GM18498 (cell line): ENCODE data around the gene AXIN1.
"Not testable (repeated sequence)": the region's sequence is repeated elsewhere in the genome, so short reads cannot be mapped to it uniquely, and the experiment has no call there.

Experiments
- ATAC-seq: cut with Tn5 transposase; IDR thresholded peaks from one replicate; pipeline ENCODE4 v1.9.1; 2021; ENCODE audit warnings: mild to moderate bottlenecking, moderate library complexity; ENCODE audit not compliant: unreplicated experiment

The AXIN1 gene, protein sequence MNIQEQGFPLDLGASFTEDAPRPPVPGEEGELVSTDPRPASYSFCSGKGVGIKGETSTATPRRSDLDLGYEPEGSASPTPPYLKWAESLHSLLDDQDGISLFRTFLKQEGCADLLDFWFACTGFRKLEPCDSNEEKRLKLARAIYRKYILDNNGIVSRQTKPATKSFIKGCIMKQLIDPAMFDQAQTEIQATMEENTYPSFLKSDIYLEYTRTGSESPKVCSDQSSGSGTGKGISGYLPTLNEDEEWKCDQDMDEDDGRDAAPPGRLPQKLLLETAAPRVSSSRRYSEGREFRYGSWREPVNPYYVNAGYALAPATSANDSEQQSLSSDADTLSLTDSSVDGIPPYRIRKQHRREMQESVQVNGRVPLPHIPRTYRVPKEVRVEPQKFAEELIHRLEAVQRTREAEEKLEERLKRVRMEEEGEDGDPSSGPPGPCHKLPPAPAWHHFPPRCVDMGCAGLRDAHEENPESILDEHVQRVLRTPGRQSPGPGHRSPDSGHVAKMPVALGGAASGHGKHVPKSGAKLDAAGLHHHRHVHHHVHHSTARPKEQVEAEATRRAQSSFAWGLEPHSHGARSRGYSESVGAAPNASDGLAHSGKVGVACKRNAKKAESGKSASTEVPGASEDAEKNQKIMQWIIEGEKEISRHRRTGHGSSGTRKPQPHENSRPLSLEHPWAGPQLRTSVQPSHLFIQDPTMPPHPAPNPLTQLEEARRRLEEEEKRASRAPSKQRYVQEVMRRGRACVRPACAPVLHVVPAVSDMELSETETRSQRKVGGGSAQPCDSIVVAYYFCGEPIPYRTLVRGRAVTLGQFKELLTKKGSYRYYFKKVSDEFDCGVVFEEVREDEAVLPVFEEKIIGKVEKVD

DNA sequence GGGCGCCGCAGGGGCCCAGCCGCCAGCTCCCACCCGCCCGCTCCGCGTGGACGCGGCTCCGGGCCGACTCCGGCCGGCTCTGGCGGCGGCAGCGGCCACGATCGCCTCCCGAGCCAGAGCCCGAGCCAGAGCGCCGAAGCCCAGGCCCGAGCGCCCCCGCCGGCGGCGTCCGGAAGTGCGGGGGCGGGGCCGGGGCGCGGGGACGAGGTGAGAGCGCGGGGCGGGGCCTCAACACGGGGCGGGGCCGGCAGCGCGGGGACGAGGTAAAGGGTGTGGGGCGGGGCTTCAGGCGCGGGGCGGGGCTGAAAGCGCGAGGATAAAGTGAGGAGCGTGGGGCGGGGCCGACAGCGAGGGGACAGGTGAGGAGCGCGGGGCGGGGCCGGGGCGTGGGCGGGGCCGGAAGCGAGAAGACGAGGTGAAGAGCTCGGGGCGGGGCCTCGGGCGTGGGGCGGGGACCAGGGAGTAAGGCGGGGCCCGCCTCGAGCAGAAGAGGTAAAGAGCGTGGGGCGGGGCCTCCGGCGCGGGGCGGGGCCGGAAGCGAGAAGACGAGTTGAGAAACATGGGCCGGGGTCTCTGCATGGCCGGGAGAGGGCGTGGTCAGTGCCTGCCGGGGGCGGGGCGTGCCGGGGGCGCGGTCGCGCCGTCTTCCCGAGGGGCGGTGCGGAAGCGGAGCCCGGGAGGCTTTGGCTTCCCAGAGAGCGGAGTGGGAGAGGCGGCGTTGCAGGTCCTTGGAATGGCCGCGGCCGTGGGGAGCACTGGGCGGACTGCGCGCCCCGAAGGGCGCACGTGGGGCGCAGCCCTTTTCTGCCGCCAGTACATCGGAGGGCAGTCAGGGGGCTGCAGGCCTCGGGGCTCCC, at the start of gene AXIN1:
AXIN1 (minus strand) TSS at position 177 of the 857 bp plus-strand sequence. CDS start 5,698 bp downstream, outside the sequence.
- peak; percentile 68 for ATAC-seq

DNA sequence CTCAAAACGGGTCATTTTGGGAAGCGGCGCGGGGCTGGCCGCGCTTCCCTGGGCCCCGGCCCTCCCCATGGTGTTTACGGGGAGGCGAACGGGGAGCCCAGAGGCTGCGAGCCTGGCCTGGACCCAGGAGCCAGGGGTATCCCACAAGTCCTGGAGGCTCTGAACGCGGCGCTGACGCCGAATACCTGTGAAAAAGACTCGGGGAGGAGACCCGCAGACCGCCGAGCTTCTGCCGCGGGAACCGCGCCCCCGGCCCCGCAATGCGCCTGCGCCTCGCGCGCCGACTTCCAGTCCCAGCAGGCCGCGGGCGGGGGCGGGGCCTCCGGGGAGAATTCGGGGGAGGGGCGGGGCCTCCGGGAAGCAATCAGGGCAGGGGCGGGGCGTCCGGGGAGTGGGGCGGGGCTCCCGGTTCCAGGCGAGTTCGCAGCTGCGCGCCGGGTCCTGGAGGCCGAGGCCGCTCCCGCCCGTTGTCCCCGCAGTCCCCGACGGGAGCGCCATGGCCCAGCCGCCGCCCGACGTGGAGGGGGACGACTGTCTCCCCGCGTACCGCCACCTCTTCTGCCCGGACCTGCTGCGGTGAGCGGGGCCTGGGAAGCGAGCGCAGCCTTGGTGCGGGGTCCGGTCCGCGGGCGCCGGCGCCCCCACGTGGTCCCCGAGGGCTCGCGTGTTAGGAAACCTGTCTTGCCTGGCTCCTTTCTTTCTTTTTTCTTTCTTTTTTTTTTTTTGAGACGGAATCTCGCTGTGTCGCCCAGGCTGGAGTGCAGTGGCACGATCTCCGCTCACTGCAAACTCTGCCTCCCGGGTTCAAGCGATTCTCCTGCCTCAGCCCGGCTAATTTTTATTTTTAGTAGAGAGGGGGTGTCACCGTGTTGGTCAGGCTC, 49.2 kb upstream of the AXIN1 start, which contains the start of gene DECR2:
DECR2 (plus strand) TSS at position 418 of the 881 bp plus-strand sequence; CDS start at position 497, 79 bp downstream.
- peak; percentile 55 for ATAC-seq

DNA sequence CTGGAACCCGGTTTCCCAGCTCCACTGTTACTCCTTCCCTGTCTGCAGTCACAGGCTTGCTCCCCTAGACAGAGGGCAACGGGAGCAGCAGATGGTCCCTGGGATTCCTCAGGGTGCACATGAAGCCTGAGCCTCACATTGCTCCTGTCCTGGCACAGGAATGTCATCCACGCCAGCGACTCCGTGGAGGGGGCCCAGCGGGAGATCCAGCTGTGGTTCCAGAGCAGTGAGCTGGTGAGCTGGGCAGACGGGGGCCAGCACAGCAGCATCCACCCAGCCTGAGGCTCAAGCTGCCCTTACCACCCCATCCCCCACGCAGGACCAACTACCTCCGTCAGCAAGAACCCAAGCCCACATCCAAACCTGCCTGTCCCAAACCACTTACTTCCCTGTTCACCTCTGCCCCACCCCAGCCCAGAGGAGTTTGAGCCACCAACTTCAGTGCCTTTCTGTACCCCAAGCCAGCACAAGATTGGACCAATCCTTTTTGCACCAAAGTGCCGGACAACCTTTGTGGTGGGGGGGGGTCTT, 47.6 kb upstream of the AXIN1 start:
- ATAC-seq: no peak

DNA sequence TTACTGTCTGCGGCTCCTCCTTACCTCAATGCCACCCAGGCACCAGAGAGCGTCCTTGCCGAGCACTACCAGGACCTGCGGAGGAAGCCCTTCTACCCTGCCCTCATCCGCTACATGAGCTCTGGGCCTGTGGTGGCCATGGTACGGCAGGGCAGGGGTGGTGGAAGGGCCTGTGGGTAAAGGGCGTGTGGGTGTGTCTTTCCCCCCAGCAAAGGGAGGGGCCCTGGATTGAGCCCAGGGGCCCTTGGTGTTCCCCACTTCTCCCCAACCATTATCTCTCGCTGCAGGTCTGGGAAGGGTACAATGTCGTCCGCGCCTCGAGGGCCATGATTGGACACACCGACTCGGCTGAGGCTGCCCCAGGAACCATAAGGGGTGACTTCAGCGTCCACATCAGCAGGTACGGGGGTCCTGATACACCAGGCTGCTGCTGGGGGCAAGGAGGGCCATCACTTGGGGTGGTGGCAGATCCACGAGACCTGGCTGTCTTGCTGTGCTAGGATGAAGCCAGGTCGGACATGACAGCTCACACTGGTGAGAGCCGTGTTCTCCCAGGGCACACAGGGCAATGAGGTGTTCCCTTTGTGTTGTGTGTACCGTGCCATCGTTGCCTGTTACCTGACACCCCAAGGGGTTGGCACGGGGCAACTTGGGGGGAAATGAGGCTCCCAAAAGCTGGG, 47.0 kb upstream of the AXIN1 start:
- no peak for ATAC-seq

DNA sequence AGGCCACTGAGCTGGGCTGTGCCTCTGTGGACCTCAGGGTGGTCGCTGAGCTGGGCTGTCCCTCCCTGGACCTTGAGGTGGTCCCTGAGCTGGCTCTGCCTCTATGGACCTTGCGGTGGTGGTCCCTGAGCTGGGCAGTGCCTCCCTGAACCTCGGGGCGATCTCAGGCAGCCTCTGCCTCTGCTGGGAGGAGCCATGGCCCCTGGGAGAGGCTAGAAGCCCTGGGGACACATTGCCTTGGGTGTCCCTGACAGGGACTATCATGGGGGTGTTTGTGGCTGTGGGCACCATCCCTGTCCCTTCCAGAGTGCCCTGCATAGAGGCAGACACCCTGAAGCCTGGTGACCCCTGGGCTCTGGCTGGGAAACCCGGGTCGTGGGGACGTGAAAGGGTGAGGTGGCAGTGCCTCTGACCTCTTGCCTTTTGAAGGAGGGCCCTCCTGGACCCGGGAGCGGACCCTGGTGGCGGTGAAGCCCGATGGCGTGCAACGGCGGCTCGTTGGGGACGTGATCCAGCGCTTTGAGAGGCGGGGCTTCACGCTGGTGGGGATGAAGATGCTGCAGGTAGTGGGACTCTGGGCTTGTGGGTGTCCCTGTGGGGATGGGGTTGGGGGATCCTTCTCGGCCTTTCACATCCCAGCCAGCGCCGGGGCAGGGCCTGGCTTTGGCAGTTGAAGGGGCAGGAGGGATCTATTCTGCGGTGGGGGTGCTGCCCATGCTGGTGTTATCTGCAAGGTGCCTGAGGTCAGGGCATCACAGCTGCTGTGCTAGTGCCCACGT, 46.2 kb upstream of the AXIN1 start:
- no peak for ATAC-seq

DNA sequence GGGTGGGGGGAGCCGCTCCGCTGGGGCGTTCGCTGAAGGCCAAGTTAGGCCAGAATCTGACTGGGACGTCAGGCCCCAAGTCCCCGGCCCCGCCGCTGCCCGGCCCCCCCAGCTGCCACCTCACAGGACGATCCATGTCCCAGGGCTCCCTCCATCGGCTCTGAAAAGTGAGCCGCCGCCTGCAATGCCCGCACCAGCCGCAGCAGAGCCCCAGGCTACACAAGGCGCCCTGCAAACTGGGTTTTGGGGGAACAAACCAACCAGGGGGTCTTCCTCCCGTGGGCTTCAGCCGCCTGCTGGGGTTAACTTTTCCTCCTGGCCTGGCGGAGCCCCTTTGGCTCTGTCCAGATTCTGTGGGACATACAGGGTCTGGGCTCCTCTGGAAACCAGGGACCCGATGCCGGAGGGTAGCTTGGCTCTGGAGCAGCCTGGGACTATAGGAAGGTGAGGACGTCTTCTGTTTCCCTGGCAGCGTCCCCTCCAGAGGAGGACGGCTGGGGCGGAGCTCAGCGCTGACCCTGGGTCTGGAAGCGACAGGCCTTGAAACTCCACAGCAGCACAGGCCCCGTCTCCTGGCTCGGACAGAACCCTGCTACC, 45.3 kb upstream of the AXIN1 start:
- no peak for ATAC-seq

DNA sequence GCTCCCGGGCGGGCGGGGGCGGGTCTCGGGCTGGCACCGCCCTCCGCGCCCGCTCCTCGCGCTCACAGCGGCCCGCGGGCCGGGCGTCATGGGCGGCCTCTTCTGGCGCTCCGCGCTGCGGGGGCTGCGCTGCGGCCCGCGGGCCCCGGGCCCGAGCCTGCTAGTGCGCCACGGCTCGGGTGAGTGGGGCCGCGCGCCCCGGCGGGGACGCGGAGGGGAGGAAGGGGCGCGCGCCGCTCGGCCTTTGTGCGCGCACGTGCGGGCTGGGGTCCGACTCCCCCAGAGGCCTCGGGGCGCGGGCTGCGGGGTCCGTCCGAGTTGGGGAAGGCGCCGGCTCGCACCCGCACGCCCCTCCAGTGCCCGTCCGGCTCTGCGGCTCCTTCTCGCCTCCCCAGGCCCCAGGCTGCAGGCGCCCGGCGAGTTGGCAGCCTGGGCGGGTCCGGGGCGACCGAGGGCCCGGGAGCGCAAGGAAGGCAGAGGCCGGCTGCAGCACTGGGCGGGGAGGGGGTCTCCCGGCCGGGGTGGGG, 44.7 kb upstream of the AXIN1 start, which contains the start of gene NME4:
NME4 (plus strand) TSS at position 65 of the 527 bp plus-strand sequence; CDS start at position 89, 24 bp downstream.
- no peak for ATAC-seq

DNA sequence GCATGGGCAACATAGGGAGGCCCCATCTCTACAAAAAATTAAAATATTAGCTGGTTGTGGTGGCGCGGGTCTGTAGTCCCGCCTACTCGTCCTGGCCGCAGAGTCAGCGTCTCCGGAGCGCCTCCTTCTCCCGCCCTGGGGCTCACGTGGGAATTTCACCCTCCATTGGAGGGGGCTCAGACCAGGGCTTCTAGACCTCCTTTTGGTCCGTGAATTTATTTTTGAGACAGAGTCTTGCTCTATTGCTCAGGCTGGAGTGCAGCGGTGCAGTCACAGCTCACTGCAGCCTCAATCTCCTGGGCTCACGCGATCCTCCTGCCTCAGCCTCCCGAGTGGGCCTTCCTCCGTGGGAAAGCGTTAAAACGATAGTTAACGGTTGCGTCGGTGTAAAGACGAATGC, 44.1 kb upstream of the AXIN1 start:
- no peak for ATAC-seq

DNA sequence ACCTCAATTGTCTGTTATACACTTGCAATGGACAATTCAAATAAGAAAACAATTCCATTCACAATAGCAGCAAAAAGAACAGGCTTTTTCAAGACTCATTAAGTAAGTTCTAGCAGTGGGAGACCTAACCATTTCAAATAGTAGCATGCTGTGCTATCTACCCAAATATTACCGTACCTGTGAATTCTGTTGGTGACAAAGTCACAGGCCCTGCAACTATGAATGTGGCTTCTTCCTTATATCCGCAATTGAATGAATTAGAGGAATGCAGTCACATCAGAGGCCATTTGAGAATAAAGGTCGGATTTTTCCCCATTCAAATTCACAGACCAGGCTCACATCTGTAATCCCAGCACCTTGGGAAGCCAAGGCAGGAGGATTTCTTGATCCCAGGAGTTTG, 43.7 kb upstream of the AXIN1 start:
- no peak for ATAC-seq

DNA sequence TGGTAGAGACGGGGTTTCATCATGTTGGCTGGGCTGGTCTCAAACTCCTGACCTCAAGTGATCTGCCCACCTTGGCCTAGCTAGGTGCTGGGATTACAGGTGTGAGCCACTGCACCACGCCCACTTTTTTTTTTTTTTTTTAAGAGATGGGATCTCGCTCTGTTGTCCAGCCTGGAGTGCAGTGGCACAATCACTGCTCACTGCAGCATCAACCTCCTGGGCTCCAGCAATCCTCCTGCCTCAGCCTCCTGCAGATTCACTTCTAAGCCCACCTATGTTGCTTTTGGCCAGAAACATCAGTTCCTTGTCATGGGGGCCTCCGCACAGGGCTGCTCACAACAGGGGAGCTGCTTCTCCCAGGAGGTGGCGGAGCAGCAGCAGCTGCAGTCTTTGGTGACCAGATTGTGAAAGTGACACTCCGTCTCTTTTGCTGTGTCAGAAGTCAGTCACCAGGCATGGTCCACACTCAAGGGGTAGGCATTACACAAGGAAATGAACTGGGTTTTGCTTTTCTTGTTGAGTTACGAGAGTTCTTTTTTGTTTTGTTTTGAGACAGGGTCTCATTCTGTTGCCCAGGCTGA, 40.0 kb upstream of the AXIN1 start:
- ATAC-seq: no peak

DNA sequence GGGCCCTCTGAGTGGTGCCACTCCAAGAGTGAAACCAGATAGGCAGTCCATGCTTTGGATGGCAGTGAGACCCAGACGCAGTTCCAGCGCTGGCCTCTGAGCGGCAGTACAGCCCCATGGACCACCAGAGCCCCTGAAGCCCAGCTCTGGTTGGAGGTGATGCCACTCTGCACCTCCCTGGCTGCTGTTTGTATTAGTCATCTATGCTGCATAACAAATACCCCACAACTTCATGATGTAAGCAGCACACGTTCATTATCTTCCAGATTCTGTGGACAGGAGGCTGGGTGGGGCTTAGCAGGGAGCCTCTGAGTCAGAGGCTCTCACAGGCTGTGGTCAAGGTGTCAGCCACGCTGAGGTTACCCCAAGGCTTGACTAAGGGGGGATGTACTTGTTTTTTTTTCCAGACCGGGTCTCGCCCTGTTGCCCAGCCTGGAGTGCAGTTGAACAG, 39.4 kb upstream of the AXIN1 start:
- ATAC-seq: peak; percentile 48

DNA sequence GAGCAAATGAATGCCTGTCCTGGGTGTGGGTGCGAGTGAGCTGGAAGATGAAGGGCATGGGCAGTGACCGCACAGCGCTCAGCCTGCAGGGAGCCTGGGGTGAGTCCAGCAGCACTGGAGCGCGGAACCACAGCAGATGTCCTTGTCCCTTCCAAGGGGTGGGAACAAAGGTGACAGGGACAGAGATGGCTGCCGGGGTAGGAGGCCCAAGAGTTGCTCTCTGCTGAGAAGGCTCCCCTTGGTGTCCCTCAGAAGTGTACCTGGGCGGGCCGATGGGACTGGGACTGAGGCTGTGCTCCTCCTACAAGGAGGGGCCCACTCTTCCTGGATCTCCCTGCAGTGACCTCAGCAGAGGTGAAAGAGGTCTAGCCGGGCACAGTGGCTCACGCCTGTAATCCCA, 36.8 kb upstream of the AXIN1 start:
- ATAC-seq: no peak

DNA sequence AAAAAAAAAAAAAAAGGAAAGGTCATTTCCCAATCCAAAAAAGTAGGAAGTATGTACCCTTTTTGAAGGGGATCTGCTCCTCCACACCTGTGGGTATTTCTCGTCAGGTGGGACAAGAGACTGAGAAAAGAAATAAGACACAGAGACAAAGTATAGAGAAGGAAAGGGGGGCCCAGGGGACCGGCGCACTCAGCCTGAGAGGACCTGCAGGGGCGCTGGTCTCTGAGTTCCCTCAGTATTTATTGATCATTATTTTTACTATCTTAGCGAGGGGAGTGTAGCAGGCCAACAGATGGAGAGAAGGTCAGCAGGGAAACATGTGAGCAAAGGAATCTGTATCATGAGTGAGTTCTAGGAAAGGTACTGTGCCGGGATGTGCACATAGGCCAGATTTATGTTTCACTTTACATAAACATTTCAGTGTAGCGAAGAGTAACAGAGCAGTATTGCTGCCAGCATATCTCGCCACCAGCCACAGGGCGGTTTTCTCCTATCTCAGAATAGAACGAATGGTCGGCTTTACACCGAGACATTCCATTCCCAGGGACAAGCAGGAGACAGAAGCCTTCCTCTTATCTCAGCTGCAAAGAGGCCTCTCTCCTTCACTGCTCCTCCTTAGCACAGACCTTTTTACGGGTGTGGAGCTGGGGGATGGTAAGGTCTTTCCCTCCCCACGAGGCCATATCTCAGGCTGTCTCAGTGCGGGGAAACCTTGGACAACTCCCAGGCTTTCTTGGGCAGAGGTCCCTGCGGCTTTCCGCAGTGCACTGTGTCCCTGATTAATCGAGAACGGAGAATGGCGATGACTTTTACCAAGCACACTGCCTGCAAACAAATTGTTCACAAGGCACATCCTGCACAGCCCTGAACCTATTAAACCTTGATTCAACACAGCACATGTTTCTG, 35.5 kb upstream of the AXIN1 start:
- not testable (repeated sequence) for ATAC-seq

DNA sequence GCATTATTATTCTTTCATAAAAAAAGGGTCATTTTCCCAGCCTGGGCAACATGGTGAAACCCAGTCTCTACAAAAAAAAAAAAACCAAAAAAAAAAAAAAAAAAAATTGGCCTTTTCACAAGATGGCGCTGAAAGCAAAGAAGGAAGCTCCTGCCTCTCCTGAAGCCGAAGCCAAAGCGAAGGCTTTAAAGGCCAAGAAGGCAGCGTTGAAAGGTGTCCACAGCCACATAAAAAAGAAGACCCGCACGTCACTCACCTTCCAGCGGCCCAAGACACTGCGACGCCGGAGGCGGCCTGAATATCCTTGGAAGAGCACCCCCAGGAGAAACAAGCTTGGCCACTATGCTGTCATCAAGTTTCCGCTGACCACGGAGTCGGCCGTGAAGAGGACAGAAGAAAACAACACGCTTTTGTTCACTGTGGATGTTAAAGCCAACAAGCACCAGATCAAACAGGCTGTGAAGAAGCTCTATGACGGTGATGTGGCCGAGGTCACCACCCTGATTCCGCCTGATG, 34.2 kb upstream of the AXIN1 start:
- no peak for ATAC-seq

DNA sequence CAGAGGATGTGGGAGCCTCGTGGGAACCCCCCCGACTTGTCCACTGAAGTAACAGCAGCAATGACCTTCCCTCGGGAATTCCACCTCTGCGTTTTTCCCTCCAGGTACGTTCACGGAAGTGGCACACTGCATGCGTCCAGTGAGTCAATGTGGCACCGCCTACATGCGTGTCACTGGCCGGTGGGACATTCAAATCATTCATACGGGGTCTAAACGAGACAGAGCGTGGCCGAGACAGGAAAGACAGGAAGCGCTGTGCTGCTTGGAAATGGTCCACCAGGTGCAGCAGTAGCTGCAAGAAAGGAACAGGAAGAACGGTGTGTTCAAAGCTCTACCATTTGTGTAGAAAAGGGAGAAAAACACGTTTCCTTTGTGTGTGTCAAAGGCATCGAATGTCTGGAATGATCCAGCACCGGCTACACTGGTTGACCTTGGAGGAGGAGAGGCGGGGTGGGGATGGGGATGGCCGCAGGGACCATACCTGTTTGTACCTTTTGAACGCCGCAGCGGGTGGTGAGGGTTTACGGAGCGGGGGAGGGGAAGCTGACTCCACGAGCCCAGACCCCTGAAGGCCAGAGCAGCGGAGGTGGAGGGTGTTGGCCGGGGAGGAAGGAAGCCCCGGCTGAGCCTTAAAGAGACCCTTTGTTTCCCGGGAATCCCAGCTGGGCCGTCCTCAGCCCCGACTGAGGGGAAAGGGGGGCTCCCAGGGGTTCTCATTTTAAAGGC, 31.0 kb upstream of the AXIN1 start:
- no peak for ATAC-seq
